HCT116 (cell line): ENCODE data around the gene KNTC1. TPM values are rescaled to one million over a fixed set of nuclear protein-coding genes. Genes with fewer than 3 reads are reported as not detected.

Experiments used
- ATAC-seq: fragments of 200-7000 bp; cut with Tn5 transposase; 2 replicates; pipeline ENCODE4 v1.9.1; 2020; ENCODE audit warnings: mild to moderate bottlenecking, moderate library complexity
- BruUV-seq: library from RNA; stranded (reverse); fragments of 400-500 nt; replicated peaks from 2 replicates; lab custom pipeline; 2021; lab: Mats Ljungman, UMichigan
- CTCF ChIA-PET: fragments of 300-600 bp; sonication (Branson Sonifier 250); formaldehyde crosslinking; loops from one replicate; lab custom pipeline; 2021; ENCODE audit warnings: antibody characterized with exemption; lab: Charles Lee
- POLR2A ChIA-PET: fragments of 300-600, 350-600 bp; sonication (Branson Sonifier 250); formaldehyde crosslinking; loops from one replicate; lab custom pipeline; 2021; ENCODE audit warnings: antibody characterized with exemption; lab: Charles Lee
- RAD21 ChIA-PET, 2 experiments: fragments of 300-600 bp; sonication (Branson Sonifier 250); formaldehyde crosslinking; loops; one replicate each; lab custom pipeline; 2023; ENCODE audit warnings: low total read pairs in 2 of 2; ENCODE audit not compliant: uncharacterized antibody in 2 of 2, unreplicated experiment in 2 of 2, low non-redundant PET in 1 of 2; lab: Charles Lee
- DNase-seq: peaks from one replicate; pipeline ENCODE4 v3.0.0-alpha.2; 2010; ENCODE audit warnings: low read depth, low spot score
- H2AFZ ChIP-seq: fragments of 200-600 bp; shearing (Covaris generic), sonication (generic); 2 replicates; pipeline ENCODE4 v1.6.1; 2017; ENCODE audit warnings: low read depth, mixed run types, mixed read lengths, antibody characterized with exemption, low read length; ENCODE audit not compliant: poor library complexity, severe bottlenecking
- H3K27ac ChIP-seq: 2 replicates; pipeline ENCODE4 v1.5.1; 2012; ENCODE audit warnings: low read depth, low read length
- H3K27me3 ChIP-seq: fragments of 200-600 bp; sonication (generic); 2 replicates; pipeline ENCODE4 v1.6.1; 2016; ENCODE audit warnings: mixed run types, low read length, mixed read lengths; ENCODE audit not compliant: insufficient read depth
- H3K36me3 ChIP-seq, 2 experiments: fragments of 200-500 bp in 1 of 2; fragments of 200-600 bp in 1 of 2; sonication (Bioruptor generic) in 1 of 2; sonication (generic) in 1 of 2; 2 replicates each; pipeline versions ENCODE4 v1.5.1 to v1.6.1; 2014 to 2016; ENCODE audit warnings: low read length in 2 of 2, inconsistent platforms in 1 of 2, mixed read lengths in 1 of 2, mixed run types in 1 of 2; ENCODE audit not compliant: insufficient read depth in 2 of 2, control insufficient read depth in 1 of 2
- H3K4me1 ChIP-seq, 2 experiments: fragments of 200-600 bp in 1 of 2; sonication (generic) in 1 of 2; 2 replicates each; pipeline versions ENCODE4 v1.5.1 to v1.6.1; 2012 to 2017; ENCODE audit warnings: low read length in 2 of 2, inconsistent platforms in 1 of 2, mild to moderate bottlenecking in 1 of 2, mixed read lengths in 1 of 2, mixed run types in 1 of 2, moderate library complexity in 1 of 2; ENCODE audit not compliant: insufficient read depth in 2 of 2, control insufficient read depth in 1 of 2
- H3K4me2 ChIP-seq: fragments of 200-600 bp; sonication (generic); 2 replicates; pipeline ENCODE4 v1.6.1; 2017; ENCODE audit warnings: mixed run types, low read length, mixed read lengths
- H3K4me3 ChIP-seq, 2 experiments: fragments of 200-600 bp in 1 of 2; sonication (generic) in 1 of 2; replicated peaks in 1 of 2; 2 replicates each; pipeline ENCODE4 v1.5.1; 2011 to 2016; ENCODE audit warnings: low read length in 2 of 2, control low read depth in 1 of 2, low read depth in 1 of 2, mild to moderate bottlenecking in 1 of 2, mixed read lengths in 1 of 2, mixed run types in 1 of 2
- H3K79me2 ChIP-seq: fragments of 200-600 bp; sonication (generic); 2 replicates; pipeline ENCODE4 v1.6.1; 2017; ENCODE audit warnings: mild to moderate bottlenecking, mixed run types, low read length, moderate library complexity, mixed read lengths; ENCODE audit not compliant: insufficient read depth
- H3K9ac ChIP-seq: fragments of 200-600 bp; sonication (generic); 2 replicates; pipeline ENCODE4 v1.6.1; 2016; ENCODE audit warnings: low read length, mixed read lengths
- H3K9me2 ChIP-seq: fragments of 200-600 bp; sonication (generic), shearing (Covaris generic); 2 replicates; pipeline ENCODE4 v1.6.1; 2017; ENCODE audit warnings: mixed run types, mild to moderate bottlenecking, moderate library complexity; ENCODE audit not compliant: insufficient read depth
- H3K9me3 ChIP-seq, 2 experiments: fragments of 200-500 bp in 1 of 2; fragments of 200-600 bp in 1 of 2; sonication (Bioruptor generic) in 1 of 2; sonication (generic) in 1 of 2; 2 replicates each; pipeline ENCODE4 v1.6.1; 2014 to 2017; ENCODE audit warnings: low read length in 2 of 2, mixed read lengths in 2 of 2, inconsistent platforms in 1 of 2, low read depth in 1 of 2, mild to moderate bottlenecking in 1 of 2, mixed run types in 1 of 2, moderate library complexity in 1 of 2; ENCODE audit not compliant: control insufficient read depth in 1 of 2, insufficient read depth in 1 of 2
- H4K20me1 ChIP-seq: fragments of 200-600 bp; sonication (generic), shearing (Covaris generic); 2 replicates; pipeline ENCODE4 v1.6.1; 2017; ENCODE audit warnings: mixed run types, mild to moderate bottlenecking, moderate library complexity; ENCODE audit not compliant: insufficient read depth
- CBX3 ChIP-seq: IDR thresholded peaks from 2 replicates; pipeline ENCODE4 v1.6.1; 2012; ENCODE audit warnings: low read depth
- POLR2A ChIP-seq: IDR thresholded peaks from 2 replicates; pipeline ENCODE4 v1.7.0; 2011; ENCODE audit warnings: borderline replicate concordance; ENCODE audit not compliant: insufficient read depth, insufficient read length; ENCODE audit errors: extremely low read depth
- POLR2AphosphoS5 ChIP-seq: IDR thresholded peaks from 2 replicates; pipeline ENCODE4 v1.6.1; 2011; ENCODE audit warnings: mild to moderate bottlenecking, low read depth, low read length, moderate library complexity
- SIN3A ChIP-seq: IDR thresholded peaks from 2 replicates; pipeline ENCODE4 v1.6.1; 2012; ENCODE audit warnings: low read depth
- SRF ChIP-seq: IDR thresholded peaks from 2 replicates; pipeline ENCODE4 v1.6.1; 2012; ENCODE audit warnings: low read depth
- TCF7L2 ChIP-seq: IDR thresholded peaks from 2 replicates; pipeline ENCODE4 v1.7.0; 2011; ENCODE audit warnings: borderline replicate concordance, inconsistent platforms; ENCODE audit not compliant: insufficient read depth, insufficient read length; ENCODE audit errors: extremely low read depth
- ZNF274 ChIP-seq: fragments of 200-500 bp; sonication (Bioruptor generic); IDR thresholded peaks from 2 replicates; pipeline ENCODE4 v1.6.1; 2014; ENCODE audit warnings: mild to moderate bottlenecking, low read depth, low read length, inconsistent platforms
- intact Hi-C: fragments of 100-400 bp; cut with micrococcal nuclease; formaldehyde crosslinking; loops from 2 replicates; pipeline ENCODE4 v1.10.0; 2022
- total RNA-seq: library from RNA; stranded (reverse); gene quantifications from one replicate; pipeline ENCODE4 v1.2.1, GENCODE V29; 2021; ENCODE audit not compliant: unreplicated experiment
- TF ChIP-seq, protein P1 (sequence below): IDR thresholded peaks from 2 replicates; pipeline ENCODE4 v1.6.1; 2011; ENCODE audit warnings: mild to moderate bottlenecking, low read length, moderate library complexity; ENCODE audit not compliant: insufficient replicate concordance; ENCODE audit errors: extremely low read depth
- TF ChIP-seq, protein P2 (sequence below): IDR thresholded peaks from 2 replicates; pipeline ENCODE4 v1.6.1; 2012; ENCODE audit warnings: low read depth

Gene KNTC1
- total RNA-seq, 1 experiment from 2014 or later = 70.2 TPM

DNA sequence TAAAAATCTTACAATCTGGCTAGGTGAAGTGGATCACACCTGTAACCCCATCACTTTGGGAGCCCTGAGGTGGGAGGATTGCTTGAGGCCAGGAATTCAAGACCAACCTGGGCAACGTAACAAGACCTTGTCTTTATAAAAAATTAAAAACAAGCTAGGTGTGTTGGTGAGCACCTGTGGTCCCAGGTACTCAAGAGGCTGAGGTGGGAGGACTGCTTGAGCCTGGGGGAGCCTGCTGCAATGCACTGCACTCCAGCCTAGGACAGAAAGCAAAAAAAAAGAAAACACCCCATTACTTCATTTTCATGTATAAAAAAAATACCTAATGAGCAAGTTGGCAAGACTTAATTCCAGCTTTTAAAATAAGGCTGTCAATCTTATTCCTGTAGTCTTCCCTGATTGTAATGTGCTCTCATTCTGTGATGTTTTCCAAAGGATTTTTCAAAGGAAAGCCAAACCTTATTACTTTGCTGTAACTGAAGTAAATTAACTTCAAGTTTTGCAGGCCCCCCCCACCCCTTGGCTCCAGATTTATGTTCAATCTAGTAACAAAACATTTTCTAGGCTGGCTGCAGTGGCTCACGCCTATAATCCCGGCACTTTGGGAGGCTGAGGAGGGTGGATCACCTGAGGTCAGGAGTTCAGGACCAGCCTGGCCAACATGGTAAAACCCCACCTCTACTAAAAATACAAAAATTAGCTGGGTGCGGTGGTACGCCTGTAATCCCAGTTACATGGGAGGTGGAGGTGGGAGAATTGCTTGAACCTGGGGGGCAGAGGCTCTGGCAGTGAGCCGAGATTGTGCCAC, 23.1 kb upstream of the KNTC1 start:
- Histone ChIP-seq H3K27me3 (no peaks in the 10 kb centered on the region), H3K36me3 (peaks cover 42 to 47% of the 10 kb centered on the region in 2 experiments), H4K20me1 (peaks cover 10% of the 10 kb centered on the region; the same call in 1 of the 2 replicates), H3K9ac (no peak overlapping the region), H3K9me2 (no peaks in the 10 kb centered on the region), H3K4me2 (no peak overlapping the region), H3K27ac (no peak overlapping the region), H3K4me3 (no peak overlapping the region), H3K9me3 (no peaks in the 10 kb centered on the region), H2AFZ (no peak overlapping the region), H3K4me1 (peaks cover 7 to 16% of the 10 kb centered on the region in 2 experiments; a peak in 3 of 4 replicates), H3K79me2 (peaks cover 38% of the 10 kb centered on the region)
- intact Hi-C loops = no loop called here
- ATAC-seq (no peak), DNase-seq (no peak)
- ChIA-PET POLR2A (interaction anchor here (1.0 to 1.8 kb wide), 3 partner anchors 9 to 104 kb away, joined by 3 to 8 read pairs (median 8); partner anchors contain the start of genes KNTC1 and RSRC2), RAD21 (no interaction called here), CTCF (interaction anchor here (1.1 kb wide), 1 partner anchor 32 kb away, joined by 3 read pairs; no protein-coding TSS in a partner anchor)
- no peak for TF ChIP-seq SRF
- TF ChIP-seq POLR2AphosphoS5 = peak; percentile 19; the same call in 1 of the 2 replicates
- BruUV-seq = no TSS peak

DNA sequence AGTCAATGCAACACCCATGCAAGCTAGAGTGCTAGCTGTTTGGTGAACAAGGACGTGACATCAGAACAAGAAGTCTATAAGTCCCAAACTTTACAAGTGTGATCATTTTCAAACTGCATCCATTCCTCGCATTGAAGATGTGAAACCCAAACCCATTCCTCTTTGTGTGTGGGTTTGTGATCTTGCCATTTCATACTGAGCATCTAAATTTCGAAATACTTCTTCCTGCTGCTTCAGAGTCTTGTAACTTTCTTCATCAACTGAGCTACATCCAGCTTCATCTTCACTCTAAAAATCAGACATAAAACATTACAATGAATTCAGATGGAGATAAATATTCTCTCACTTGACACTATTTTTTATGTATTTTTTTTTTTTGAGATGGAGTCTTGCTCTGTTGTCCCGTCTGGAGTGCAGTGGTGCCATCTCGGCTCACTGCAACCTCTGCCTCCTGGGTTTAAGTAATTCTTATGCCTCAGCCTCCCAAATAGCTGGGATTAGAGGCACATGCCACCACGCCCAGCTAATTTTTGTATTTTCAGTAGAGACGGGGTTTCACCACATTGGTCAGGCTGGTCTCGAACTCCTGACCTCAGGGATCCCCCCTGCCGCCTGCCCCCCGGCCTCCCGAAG, 21.5 kb upstream of the KNTC1 start:
- ChIA-PET RAD21 (no interaction called here), POLR2A (interaction anchor here (1.0 to 1.8 kb wide), 2 partner anchors 21 to 106 kb away, joined by 3 to 8 read pairs; partner anchors contain the start of genes KNTC1 and RSRC2), CTCF (no interaction called here)
- peaks cover 16% of the 10 kb centered on the region; the same call in 1 of the 2 replicates for H4K20me1 ChIP-seq
- BruUV-seq = no TSS peak
- no peak for DNase-seq
- H3K4me2 ChIP-seq = no peak overlapping the region
- H3K36me3 ChIP-seq = peaks cover 54 to 62% of the 10 kb centered on the region in 2 experiments
- peaks cover 4 to 9% of the 10 kb centered on the region in 2 experiments; a peak in 3 of 4 replicates for H3K4me1 ChIP-seq
- H3K79me2 ChIP-seq = peaks cover 38% of the 10 kb centered on the region
- no peak overlapping the region for H3K9ac ChIP-seq
- H3K27ac ChIP-seq = no peak overlapping the region
- no peaks in the 10 kb centered on the region for H3K27me3 ChIP-seq
- no peaks in the 10 kb centered on the region for H3K9me2 ChIP-seq
- no peak overlapping the region for H3K4me3 ChIP-seq
- ATAC-seq = no peak
- H2AFZ ChIP-seq = no peak overlapping the region
- no peaks in the 10 kb centered on the region for H3K9me3 ChIP-seq
- intact Hi-C loops = no loop called here
- TF ChIP-seq CBX3 (no peak), TCF7L2 (no peak), POLR2AphosphoS5 (no peak), POLR2A (no peak), SIN3A (no peak), ZNF274 (no peak)
- TF ChIP-seq, protein P1, sequence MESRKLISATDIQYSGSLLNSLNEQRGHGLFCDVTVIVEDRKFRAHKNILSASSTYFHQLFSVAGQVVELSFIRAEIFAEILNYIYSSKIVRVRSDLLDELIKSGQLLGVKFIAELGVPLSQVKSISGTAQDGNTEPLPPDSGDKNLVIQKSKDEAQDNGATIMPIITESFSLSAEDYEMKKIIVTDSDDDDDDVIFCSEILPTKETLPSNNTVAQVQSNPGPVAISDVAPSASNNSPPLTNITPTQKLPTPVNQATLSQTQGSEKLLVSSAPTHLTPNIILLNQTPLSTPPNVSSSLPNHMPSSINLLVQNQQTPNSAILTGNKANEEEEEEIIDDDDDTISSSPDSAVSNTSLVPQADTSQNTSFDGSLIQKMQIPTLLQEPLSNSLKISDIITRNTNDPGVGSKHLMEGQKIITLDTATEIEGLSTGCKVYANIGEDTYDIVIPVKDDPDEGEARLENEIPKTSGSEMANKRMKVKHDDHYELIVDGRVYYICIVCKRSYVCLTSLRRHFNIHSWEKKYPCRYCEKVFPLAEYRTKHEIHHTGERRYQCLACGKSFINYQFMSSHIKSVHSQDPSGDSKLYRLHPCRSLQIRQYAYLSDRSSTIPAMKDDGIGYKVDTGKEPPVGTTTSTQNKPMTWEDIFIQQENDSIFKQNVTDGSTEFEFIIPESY = no peak
- TF ChIP-seq, protein P2, sequence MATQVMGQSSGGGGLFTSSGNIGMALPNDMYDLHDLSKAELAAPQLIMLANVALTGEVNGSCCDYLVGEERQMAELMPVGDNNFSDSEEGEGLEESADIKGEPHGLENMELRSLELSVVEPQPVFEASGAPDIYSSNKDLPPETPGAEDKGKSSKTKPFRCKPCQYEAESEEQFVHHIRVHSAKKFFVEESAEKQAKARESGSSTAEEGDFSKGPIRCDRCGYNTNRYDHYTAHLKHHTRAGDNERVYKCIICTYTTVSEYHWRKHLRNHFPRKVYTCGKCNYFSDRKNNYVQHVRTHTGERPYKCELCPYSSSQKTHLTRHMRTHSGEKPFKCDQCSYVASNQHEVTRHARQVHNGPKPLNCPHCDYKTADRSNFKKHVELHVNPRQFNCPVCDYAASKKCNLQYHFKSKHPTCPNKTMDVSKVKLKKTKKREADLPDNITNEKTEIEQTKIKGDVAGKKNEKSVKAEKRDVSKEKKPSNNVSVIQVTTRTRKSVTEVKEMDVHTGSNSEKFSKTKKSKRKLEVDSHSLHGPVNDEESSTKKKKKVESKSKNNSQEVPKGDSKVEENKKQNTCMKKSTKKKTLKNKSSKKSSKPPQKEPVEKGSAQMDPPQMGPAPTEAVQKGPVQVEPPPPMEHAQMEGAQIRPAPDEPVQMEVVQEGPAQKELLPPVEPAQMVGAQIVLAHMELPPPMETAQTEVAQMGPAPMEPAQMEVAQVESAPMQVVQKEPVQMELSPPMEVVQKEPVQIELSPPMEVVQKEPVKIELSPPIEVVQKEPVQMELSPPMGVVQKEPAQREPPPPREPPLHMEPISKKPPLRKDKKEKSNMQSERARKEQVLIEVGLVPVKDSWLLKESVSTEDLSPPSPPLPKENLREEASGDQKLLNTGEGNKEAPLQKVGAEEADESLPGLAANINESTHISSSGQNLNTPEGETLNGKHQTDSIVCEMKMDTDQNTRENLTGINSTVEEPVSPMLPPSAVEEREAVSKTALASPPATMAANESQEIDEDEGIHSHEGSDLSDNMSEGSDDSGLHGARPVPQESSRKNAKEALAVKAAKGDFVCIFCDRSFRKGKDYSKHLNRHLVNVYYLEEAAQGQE = no peak
